Measurements from ENCODE around the gene PUS3.

Gene PUS3

DNA sequence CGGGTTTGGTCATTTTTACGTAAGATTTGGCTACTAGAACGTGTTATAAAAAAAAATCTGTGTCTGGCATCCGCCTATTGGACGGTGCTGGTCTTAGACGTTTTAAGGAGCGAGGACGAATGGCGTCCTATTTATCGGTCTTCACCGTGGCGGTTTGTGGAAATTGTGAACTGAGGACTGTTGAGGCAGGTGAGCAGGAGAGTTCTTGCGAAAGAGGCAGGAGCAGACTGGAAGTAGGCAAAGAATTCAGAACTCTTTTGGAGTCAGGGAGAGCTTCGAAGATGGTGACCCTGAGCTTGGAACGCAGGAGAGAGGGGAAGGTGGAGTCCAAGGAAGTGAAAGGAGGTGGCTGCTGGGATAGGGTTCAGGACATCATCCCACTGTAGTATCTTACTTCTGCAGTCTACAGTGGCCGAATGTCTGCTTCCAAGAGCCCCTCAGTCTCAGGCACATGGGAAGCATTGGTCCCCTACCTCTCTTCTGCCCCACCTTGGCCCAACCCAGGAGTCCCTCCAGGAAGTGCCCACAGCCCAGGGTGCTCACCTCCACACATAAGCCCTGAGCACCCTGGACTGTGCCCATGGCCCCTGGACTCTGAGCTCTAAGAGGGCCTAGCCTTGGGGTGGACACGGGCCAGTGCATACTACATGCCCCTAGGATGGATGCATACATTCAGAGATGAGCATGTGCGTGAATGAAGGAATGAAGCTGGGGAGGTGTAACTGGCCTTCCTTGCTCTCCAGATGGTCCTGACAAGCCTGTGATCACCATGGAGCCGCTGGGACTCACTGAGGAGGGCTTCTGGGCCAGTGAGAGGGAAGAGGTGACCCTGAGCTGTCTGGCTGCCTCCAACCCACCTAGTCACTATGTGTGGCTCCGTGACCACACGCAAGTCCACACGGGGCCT, 46.5 kb upstream of the PUS3 start:
- DNase-seq: no peak
- Mint-ChIP-seq H3K36me3 (ENCODE audit: low read depth) (no peaks in the 10 kb centered on the region), H3K4me3 (no peak overlapping the region), H3K27me3 (ENCODE audit: low read depth, poor library complexity) (peaks cover 2% of the 10 kb centered on the region), H3K9me3 (no peaks in the 10 kb centered on the region), H3K4me1 (peaks cover 22% of the 10 kb centered on the region), H3K27ac (peak overlapping the region; percentile 4)
- TF ChIP-seq, protein P1, sequence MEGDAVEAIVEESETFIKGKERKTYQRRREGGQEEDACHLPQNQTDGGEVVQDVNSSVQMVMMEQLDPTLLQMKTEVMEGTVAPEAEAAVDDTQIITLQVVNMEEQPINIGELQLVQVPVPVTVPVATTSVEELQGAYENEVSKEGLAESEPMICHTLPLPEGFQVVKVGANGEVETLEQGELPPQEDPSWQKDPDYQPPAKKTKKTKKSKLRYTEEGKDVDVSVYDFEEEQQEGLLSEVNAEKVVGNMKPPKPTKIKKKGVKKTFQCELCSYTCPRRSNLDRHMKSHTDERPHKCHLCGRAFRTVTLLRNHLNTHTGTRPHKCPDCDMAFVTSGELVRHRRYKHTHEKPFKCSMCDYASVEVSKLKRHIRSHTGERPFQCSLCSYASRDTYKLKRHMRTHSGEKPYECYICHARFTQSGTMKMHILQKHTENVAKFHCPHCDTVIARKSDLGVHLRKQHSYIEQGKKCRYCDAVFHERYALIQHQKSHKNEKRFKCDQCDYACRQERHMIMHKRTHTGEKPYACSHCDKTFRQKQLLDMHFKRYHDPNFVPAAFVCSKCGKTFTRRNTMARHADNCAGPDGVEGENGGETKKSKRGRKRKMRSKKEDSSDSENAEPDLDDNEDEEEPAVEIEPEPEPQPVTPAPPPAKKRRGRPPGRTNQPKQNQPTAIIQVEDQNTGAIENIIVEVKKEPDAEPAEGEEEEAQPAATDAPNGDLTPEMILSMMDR (IDR thresholded peaks at IDR 0.05): no peak

DNA sequence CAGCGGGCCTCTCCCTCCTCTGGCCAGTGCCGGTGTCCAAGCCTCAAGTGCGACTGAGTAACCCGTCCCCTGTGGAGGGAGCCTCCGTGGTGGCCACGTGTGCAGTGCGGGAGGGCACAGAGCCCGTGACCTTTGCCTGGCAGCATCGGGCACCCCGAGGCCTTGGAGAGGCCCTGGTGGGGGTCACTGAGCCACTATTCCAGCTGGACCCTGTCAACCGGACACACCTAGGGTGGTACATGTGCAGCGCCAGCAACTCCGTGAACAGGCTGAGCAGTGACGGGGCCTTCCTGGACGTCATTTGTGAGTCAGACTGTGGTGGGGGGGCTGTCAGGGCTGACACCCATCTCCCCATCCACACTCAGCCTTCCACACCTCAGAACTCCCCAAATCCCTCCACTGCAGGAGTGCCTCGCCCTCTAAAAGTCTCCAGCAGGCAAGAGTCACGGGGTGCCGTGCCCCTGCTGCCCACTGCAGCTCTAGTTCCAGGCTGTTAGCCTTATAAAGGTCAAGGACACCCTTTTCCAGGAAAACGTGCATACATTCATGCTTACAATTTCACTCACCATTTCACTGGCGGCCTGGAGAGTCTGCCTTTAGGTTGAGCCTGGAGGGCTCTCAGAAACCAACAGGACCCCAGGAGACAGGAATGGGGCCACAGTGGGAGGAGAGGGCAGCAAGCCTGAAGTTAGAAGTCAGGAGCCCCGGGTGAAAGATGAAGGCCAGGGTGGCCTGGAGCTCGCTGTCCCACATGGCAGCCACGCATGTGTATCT, 45.5 kb upstream of the PUS3 start:
- H3K4me3 Mint-ChIP-seq: no peak overlapping the region
- DNase-seq: no peak
- peak overlapping the region; percentile 25 for H3K27ac Mint-ChIP-seq
- no peaks in the 10 kb centered on the region for H3K36me3 Mint-ChIP-seq (ENCODE audit: low read depth)
- H3K27me3 Mint-ChIP-seq (ENCODE audit: low read depth, poor library complexity): peaks cover 2% of the 10 kb centered on the region
- TF ChIP-seq, protein P1 (IDR thresholded peaks at IDR 0.05): no peak
- H3K9me3 Mint-ChIP-seq: no peaks in the 10 kb centered on the region
- H3K4me1 Mint-ChIP-seq: peaks cover 22% of the 10 kb centered on the region

GRCh38 chr11:125947419-125948277, 44.6 kb upstream of the PUS3 start:
- Mint-ChIP-seq H3K36me3 (ENCODE audit: low read depth) (no peaks in the 10 kb centered on the region), H3K4me1 (peaks cover 25% of the 10 kb centered on the region)

DNA sequence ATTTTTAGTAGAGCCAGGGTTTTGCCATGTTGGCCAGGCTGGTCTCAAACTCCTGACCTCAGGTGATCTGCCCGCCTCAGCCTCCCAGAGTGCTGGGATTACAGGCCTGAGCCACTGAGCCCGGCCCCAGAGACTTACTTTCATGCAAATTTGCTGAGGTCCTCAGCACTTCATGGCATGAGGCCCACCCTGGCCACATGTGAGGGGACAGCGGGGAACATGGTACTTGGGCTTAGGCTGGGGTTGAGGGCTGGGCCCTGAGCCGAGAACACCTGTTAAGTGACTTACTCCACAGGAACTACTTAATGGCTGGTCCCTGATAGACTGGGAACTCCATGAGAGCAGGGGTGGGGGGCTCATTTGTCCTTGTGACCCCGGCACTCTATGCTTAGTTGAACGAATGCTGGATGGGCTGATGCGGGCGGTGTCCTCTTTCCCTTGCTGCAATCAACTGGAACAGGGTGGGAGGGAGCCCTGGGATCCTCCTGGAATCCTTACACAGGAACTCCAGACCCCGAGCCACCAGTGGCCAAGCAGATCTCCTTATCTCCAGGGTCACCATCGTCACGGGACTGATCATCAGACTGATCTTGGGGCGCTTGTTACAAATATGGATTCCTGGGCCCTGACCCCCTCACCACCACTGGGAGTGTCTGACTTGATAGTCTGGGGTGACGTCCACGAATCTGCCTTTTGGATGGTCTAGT, 43.9 kb upstream of the PUS3 start:
- TF ChIP-seq, protein P1 (IDR thresholded peaks at IDR 0.05): no peak
- DNase-seq: no peak
- H3K27me3 Mint-ChIP-seq (ENCODE audit: low read depth, poor library complexity): no peaks in the 10 kb centered on the region
- H3K4me1 Mint-ChIP-seq: peaks cover 29% of the 10 kb centered on the region
- H3K4me3 Mint-ChIP-seq: no peak overlapping the region
- no peak overlapping the region for H3K27ac Mint-ChIP-seq
- no peaks in the 10 kb centered on the region for H3K9me3 Mint-ChIP-seq
- H3K36me3 Mint-ChIP-seq (ENCODE audit: low read depth): no peaks in the 10 kb centered on the region

More at GRCh38 chr11:125947419-125948277, 44.6 kb upstream of the PUS3 start:
- TF ChIP-seq, protein P1 (IDR thresholded peaks at IDR 0.05): no peak
- DNase-seq: no peak
- Mint-ChIP-seq H3K9me3 (no peaks in the 10 kb centered on the region), H3K27ac (no peak overlapping the region), H3K4me3 (no peak overlapping the region), H3K27me3 (ENCODE audit: low read depth, poor library complexity) (peaks cover 1% of the 10 kb centered on the region)

GRCh38 chr11:125945797-125946520, 43.0 kb upstream of the PUS3 start, which contains the start of gene VSIG10L2:
Gene VSIG10L2, plus strand, starts transcription at chr11:125946044. Its CDS starts 12 bp downstream, at chr11:125946056.
- Mint-ChIP-seq H3K4me3 (no peak within 1 kb of the TSS), H3K36me3 (ENCODE audit: low read depth) (no peaks in the 10 kb centered on the region), H3K27me3 (ENCODE audit: low read depth, poor library complexity) (no peaks in the 10 kb centered on the region), H3K27ac (no peak within 1 kb of the TSS), H3K9me3 (no peaks in the 10 kb centered on the region), H3K4me1 (peaks cover 30% of the 10 kb centered on the region)
- TF ChIP-seq, protein P1 (IDR thresholded peaks at IDR 0.05): no peak
- no peak for DNase-seq

Measured in nephron progenitor cell (in vitro differentiated cells).